Measurements from ENCODE around the gene RABEPK.

The RABEPK gene

DNA sequence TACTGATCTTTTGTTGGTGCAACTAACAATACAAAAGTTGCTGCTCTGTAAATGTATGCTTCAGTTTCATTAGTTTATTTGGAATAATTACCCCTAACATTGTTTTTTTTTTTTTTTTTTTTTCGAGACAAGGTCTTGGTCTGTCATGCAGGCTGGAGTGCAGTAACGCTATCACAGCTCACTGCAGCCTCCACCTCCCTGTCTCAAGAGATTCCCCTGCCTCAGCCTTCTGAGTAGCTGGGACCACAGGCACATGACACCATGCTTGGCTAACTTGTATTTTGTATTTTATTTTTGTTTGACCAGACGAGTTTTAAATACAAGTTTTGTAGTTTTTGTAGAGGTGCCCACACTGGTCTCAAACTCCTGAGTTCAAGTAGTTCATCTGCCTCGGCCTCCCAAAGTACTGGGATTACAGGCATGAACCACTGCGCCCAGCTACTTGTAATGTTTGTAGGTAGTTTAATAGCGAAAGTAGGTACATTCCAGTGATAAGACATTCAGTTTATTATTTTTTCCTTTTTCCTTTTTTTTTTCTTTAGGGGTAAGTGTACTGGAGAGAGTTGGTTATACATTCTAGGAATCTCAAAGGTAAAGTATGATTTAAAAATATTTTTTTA, 68.2 kb downstream of the RABEPK start:
- peaks cover 96% of the 10 kb centered on the region for H3K79me2 ChIP-seq (ENCODE audit: insufficient read depth, low read length)
- H3K9me2 ChIP-seq (replicated peaks; ENCODE audit: low read depth, low read length): no peaks in the 10 kb centered on the region
- H3K9ac ChIP-seq (ENCODE audit: low read depth, low read length, poor library complexity, severe bottlenecking): no peak overlapping the region

DNA sequence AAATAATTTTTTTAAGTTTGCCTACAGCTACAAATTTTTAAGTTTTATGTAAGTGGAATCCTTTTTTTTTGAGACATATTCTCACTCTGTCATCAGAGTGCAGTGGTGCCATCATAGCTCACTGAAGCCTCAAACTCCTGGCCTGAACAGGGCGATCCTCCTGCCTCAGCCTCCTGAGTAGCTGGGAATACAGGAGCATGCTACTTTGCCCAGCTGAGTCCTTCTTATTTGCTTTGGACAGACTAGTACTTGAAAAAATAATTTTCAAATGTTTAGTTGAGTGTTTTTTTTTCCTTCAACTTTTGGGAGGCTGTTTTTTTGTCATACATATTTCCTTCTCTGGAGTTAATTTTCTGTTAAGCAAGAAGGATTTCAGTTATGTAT, 68.7 kb downstream of the RABEPK start:
- Histone ChIP-seq H3K79me2 (ENCODE audit: insufficient read depth, low read length) (peaks cover 95% of the 10 kb centered on the region), H3K27me3 (ENCODE audit: insufficient read depth, low read length, poor library complexity, severe bottlenecking) (no peaks in the 10 kb centered on the region), H3K4me2 (ENCODE audit: low read depth, low read length, poor library complexity, severe bottlenecking) (peak overlapping the region; percentile 43), H4K20me1 (ENCODE audit: insufficient read depth, low read length, poor library complexity, severe bottlenecking) (peaks cover 54% of the 10 kb centered on the region), H2AFZ (ENCODE audit: low read length) (no peak overlapping the region), H3K36me3 (ENCODE audit: insufficient read depth, low read length) (no peaks in the 10 kb centered on the region), H3K4me1 (ENCODE audit: insufficient read depth, low read length, poor library complexity, severe bottlenecking) (peaks cover 22% of the 10 kb centered on the region), H3K9me3 (ENCODE audit: insufficient read depth, low read depth, low read length) (no peaks in the 10 kb centered on the region), H3K9ac (ENCODE audit: low read depth, low read length, poor library complexity, severe bottlenecking) (no peak overlapping the region), H3K9me2 (replicated peaks; ENCODE audit: low read depth, low read length) (no peaks in the 10 kb centered on the region), H3F3A (ENCODE audit: low read depth) (peaks cover 3% of the 10 kb centered on the region; the same call in 1 of the 2 replicates), H3K4me3 (ENCODE audit: low read length, poor library complexity, severe bottlenecking) (no peak overlapping the region)
- TF ChIP-seq, protein P1, sequence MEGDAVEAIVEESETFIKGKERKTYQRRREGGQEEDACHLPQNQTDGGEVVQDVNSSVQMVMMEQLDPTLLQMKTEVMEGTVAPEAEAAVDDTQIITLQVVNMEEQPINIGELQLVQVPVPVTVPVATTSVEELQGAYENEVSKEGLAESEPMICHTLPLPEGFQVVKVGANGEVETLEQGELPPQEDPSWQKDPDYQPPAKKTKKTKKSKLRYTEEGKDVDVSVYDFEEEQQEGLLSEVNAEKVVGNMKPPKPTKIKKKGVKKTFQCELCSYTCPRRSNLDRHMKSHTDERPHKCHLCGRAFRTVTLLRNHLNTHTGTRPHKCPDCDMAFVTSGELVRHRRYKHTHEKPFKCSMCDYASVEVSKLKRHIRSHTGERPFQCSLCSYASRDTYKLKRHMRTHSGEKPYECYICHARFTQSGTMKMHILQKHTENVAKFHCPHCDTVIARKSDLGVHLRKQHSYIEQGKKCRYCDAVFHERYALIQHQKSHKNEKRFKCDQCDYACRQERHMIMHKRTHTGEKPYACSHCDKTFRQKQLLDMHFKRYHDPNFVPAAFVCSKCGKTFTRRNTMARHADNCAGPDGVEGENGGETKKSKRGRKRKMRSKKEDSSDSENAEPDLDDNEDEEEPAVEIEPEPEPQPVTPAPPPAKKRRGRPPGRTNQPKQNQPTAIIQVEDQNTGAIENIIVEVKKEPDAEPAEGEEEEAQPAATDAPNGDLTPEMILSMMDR (conservative IDR thresholded peaks at IDR 0.05; ENCODE audit: low read length): no peak
- TF ChIP-seq EZH2phosphoT487 (IDR thresholded peaks at IDR 0.05; ENCODE audit: borderline replicate concordance): no peak

More for the DNA sequence above, 68.2 kb downstream of the RABEPK start:
- Histone ChIP-seq H2AFZ (ENCODE audit: low read length) (no peak overlapping the region), H4K20me1 (ENCODE audit: insufficient read depth, low read length, poor library complexity, severe bottlenecking) (peaks cover 55% of the 10 kb centered on the region), H3K36me3 (ENCODE audit: insufficient read depth, low read length) (no peaks in the 10 kb centered on the region), H3K4me2 (ENCODE audit: low read depth, low read length, poor library complexity, severe bottlenecking) (peak overlapping the region; percentile 43), H3K4me1 (ENCODE audit: insufficient read depth, low read length, poor library complexity, severe bottlenecking) (peaks cover 24% of the 10 kb centered on the region), H3K4me3 (ENCODE audit: low read length, poor library complexity, severe bottlenecking) (no peak overlapping the region), H3F3A (ENCODE audit: low read depth) (peaks cover 3% of the 10 kb centered on the region; the same call in 1 of the 2 replicates), H3K9me3 (ENCODE audit: insufficient read depth, low read depth, low read length) (no peaks in the 10 kb centered on the region), H3K27me3 (ENCODE audit: insufficient read depth, low read length, poor library complexity, severe bottlenecking) (no peaks in the 10 kb centered on the region)
- TF ChIP-seq, protein P1 (conservative IDR thresholded peaks at IDR 0.05; ENCODE audit: low read length): no peak
- no peak for TF ChIP-seq EZH2phosphoT487 (IDR thresholded peaks at IDR 0.05; ENCODE audit: borderline replicate concordance)

DNA sequence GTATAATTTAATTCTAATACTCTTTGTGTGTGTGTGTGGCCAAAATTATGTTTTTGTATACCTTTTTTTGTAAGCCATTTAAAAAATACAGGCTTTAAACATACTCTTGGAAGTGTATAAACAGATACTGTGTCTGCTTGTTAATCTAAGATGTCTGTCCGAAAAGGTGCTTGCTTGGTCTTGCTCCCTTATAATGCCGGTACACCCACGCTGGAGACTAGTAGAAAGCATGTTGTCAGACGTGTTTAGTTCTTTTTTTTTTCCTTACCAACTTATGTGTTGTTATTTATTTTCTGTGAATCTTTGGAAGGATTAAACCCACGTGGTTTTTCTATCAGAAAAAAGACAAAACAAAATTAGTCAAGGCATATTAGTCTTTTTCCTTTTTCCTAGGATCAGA, 70.7 kb downstream of the RABEPK start:
- H2AFZ ChIP-seq (ENCODE audit: low read length): no peak overlapping the region
- H3K9me2 ChIP-seq (replicated peaks; ENCODE audit: low read depth, low read length): no peaks in the 10 kb centered on the region
- H4K20me1 ChIP-seq (ENCODE audit: insufficient read depth, low read length, poor library complexity, severe bottlenecking): peaks cover 47% of the 10 kb centered on the region
- no peaks in the 10 kb centered on the region; the same call in 1 of the 2 replicates for H3F3A ChIP-seq (ENCODE audit: low read depth)
- peaks cover 97% of the 10 kb centered on the region for H3K79me2 ChIP-seq (ENCODE audit: insufficient read depth, low read length)
- H3K27me3 ChIP-seq (ENCODE audit: insufficient read depth, low read length, poor library complexity, severe bottlenecking): no peaks in the 10 kb centered on the region
- peaks cover 12% of the 10 kb centered on the region for H3K4me1 ChIP-seq (ENCODE audit: insufficient read depth, low read length, poor library complexity, severe bottlenecking)
- H3K4me2 ChIP-seq (ENCODE audit: low read depth, low read length, poor library complexity, severe bottlenecking): no peak overlapping the region
- TF ChIP-seq, protein P1 (conservative IDR thresholded peaks at IDR 0.05; ENCODE audit: low read length): no peak
- no peak for TF ChIP-seq EZH2phosphoT487 (IDR thresholded peaks at IDR 0.05; ENCODE audit: borderline replicate concordance)
- no peak overlapping the region for H3K4me3 ChIP-seq (ENCODE audit: low read length, poor library complexity, severe bottlenecking)
- no peak overlapping the region for H3K9ac ChIP-seq (ENCODE audit: low read depth, low read length, poor library complexity, severe bottlenecking)
- H3K9me3 ChIP-seq (ENCODE audit: insufficient read depth, low read depth, low read length): no peaks in the 10 kb centered on the region
- H3K36me3 ChIP-seq (ENCODE audit: insufficient read depth, low read length): no peaks in the 10 kb centered on the region

All from Loucy (cell line).